GM18520 (cell line): Measurements from ENCODE around the gene AZGP1.
A peak's percentile ranks its signal among the peaks of the same experiment; 100 is the strongest.
"Not testable (repeated sequence)": the region's sequence is repeated elsewhere in the genome, so short reads cannot be mapped to it uniquely, and the experiment has no call there.

Source experiments
- ATAC-seq: cut with Tn5 transposase; IDR thresholded peaks from one replicate; pipeline ENCODE4 v1.9.1; 2021; ENCODE audit not compliant: unreplicated experiment

AZGP1 gene

GRCh38 chr7:99953649-99954048, 22.2 kb downstream of the AZGP1 start:
- no peak for ATAC-seq

GRCh38 chr7:99952649-99953048, 23.2 kb downstream of the AZGP1 start:
- not testable (repeated sequence) for ATAC-seq

- not testable (repeated sequence) for ATAC-seq
These were observed 25.0 kb downstream of the AZGP1 start for GRCh38 chr7:99950819-99951218.

DNA sequence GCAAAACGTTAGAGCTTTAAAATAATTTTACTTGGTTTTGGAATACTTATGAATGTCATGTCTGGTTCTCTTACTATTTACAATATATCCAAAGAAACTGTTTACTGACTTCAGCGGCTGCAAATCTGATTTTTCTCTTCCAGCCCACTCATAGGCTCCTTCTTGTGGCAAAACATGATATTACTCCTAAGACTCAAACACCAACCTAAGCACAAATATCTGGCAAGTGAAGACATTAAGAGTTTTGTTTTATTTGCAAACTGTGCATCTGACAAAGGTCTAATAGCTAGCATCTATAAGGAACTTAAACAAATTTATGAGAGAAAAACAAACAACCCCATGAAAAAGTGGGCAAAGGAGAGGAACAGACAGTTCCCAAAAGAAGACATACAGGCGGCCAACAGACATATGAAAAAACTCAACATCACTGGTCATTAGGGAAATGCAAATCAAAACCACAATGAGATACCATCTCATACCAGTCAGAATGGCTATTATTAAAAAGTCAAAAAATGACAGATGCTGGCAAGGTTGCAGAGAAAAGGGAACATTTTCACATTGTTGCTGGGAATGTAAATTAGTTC, 26.1 kb downstream of the AZGP1 start:
- no peak for ATAC-seq

GRCh38 chr7:99947608-99948007, 28.2 kb downstream of the AZGP1 start:
- ATAC-seq: no peak

- ATAC-seq: no peak
These were observed 31.2 kb downstream of the AZGP1 start for GRCh38 chr7:99944497-99945070.

DNA sequence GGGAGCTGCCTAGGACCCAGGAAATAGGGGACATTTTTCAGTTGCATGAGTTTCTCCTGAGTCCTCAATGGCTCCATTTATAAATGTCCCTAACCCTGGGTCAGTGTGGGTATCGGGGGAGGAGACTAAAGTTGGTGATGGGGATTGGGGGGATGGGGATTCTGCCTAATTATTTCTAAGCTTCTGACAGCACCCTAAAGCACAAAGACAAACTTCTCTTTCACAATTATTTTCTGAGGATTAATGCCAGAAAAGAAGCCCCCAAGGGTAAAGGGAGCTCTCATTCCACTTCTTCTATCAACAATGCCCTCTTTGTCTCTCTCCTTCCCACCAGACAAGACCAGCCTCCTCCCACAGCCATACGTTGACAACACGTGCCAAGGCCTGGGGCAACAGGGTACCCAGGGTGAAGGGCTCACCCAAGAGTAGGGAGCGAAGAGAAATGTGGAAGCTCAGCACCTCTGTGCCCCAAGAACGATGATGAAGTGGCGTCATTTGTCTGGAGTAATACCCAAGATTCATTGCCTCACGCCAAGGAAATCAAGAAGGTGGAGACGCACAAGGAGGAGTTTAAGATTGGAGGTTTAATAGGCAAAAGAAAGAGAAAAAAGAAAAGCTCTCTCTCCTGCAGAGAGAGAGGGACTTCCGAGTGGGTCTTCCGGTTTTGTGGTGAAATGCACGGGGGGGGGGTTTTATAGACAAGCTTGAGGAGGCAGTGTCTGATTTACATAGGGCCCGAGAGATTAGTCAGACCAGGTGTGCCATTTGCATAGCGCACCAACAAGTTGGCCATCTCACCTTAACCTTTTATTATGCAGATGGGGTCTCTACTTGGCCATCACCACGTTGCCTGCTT, 32.0 kb downstream of the AZGP1 start:
- no peak for ATAC-seq

DNA sequence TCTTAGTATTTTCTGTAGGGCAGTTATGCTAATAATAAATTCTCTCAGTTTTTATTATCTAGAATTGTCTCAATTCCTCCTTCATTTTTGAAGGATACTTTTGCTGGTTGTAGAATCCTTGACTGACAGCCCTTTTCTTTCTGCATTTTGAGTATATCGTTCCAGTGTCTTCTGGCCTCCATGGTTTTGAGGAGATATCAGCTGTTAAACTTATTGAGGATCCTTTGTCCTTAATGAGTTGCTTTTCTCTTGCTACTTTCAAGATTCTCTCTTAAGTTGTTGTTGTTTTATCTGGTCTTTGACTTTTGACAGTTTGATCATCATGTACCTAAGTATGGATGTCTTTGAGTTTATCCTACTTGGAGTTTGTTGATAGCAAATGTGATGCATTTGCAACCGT, 37.5 kb downstream of the AZGP1 start:
- ATAC-seq: no peak

GRCh38 chr7:99935009-99935408, 40.8 kb downstream of the AZGP1 start:
- ATAC-seq: not testable (repeated sequence)

- ATAC-seq: no peak
These were observed 45.5 kb downstream of the AZGP1 start for GRCh38 chr7:99930376-99930775.

DNA sequence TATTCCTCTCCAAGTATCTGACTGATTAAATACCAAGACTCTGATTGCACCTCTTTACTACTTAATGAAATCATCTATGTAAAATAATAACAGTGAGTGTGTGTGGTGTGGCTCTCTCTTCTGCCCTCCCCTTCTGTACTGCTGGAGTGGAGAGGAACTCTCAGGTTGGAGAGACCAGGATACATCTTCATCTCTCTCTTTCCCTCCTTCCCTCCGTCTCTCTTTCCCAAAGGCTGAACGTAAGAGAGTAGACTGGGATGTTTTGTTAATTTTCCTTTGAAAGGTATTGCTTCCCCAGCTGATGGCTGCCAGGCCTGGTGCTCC, 46.1 kb downstream of the AZGP1 start:
- no peak for ATAC-seq

- ATAC-seq: no peak
These were observed 46.7 kb downstream of the AZGP1 start, which contains the start of gene GJC3 for GRCh38 chr7:99928994-99929729. Gene GJC3, minus strand, starts transcription at chr7:99929620. Its CDS starts 0 bp downstream, at chr7:99929620.

DNA sequence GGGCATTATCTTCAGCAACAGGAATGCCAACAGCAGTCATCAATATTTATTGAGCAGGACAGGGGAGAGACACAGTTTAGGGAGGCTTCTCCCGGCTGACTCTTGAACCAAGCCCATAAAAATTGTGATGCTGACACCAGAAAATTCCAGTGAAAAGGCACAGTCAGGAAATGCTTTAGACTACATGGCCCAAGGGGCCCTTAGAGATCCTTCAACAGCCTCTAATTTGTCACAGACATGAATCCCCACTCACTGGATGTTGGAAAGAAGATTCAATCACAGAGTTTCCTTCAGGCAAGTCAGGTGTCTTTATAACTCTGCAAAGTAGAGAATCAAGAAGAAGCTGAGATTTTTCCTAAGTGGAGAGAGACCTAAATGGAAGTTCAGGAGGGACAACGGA, 47.6 kb downstream of the AZGP1 start:
- ATAC-seq: no peak

- ATAC-seq: no peak
These were observed 48.3 kb downstream of the AZGP1 start for GRCh38 chr7:99927536-99927935.

GRCh38 chr7:99926321-99926720, 49.5 kb downstream of the AZGP1 start:
- ATAC-seq: no peak

- no peak for ATAC-seq
These were observed 52.6 kb downstream of the AZGP1 start for GRCh38 chr7:99923200-99923599.

GRCh38 chr7:99920149-99920548, 55.7 kb downstream of the AZGP1 start:
- ATAC-seq: no peak

- ATAC-seq: no peak
These were observed 56.1 kb downstream of the AZGP1 start for GRCh38 chr7:99919814-99920112.

- peak; percentile 79 for ATAC-seq
These were observed 56.6 kb downstream of the AZGP1 start, which contains the start of gene TRIM4 for GRCh38 chr7:99918959-99919813. Gene TRIM4, minus strand, starts transcription at chr7:99919530. Its CDS starts 129 bp downstream, at chr7:99919401.
